ENCODE data around the gene RNF34.
"Not testable (repeated sequence)": the region's sequence is repeated elsewhere in the genome, so short reads cannot be mapped to it uniquely, and the experiment has no call there.

Gene RNF34

DNA sequence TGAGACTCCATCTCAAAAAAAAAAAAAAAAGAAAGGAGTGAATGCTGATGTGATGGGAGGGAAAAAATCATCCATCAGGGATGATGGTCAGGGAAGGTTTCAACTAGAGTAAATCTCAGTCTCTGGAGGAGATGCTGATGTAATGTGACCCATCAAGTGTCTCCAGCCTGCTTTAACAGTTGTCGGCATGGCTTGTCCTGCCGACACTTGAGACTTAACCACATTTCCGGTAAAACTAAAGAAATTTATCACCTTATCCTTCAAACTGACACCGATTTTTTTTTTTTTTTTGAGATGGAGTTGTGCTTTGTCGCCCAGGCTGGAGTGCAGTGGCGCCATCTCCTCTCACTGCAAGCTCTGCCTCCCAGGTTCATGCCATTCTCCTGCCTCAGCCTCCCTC lies 26.2 kb upstream of the RNF34 start:
- DNase-seq (ENCODE audit: low spot score): no peak
- H2AFZ ChIP-seq (ENCODE audit: low read length): no peak overlapping the region
- no peaks in the 10 kb centered on the region for H3K36me3 ChIP-seq (replicated peaks in 1 of 2; ENCODE audit: control insufficient read depth in 2 of 2, insufficient read depth in 2 of 2, low read length in 2 of 2)
- no peak overlapping the region for H3K23ac ChIP-seq (ENCODE audit: low read depth, low read length, poor library complexity)
- H3K9me3 ChIP-seq (replicated peaks in 1 of 2; ENCODE audit: control insufficient read depth in 2 of 2, insufficient read depth in 1 of 2, low read depth in 1 of 2, low read length in 2 of 2): no peaks in the 10 kb centered on the region
- no peaks in the 10 kb centered on the region for H3K4me1 ChIP-seq (ENCODE audit: control insufficient read depth in 2 of 2, insufficient read depth in 1 of 2, low read depth in 1 of 2, low read length in 2 of 2)
- no peak overlapping the region for H4K8ac ChIP-seq (ENCODE audit: low read depth, low read length)
- no peak overlapping the region for H2BK15ac ChIP-seq (ENCODE audit: low read length)
- WGBS, 2 donors (ENCODE audit: extremely low coverage in 2 of 2, insufficient read length in 2 of 2, insufficient replicate concordance in 1 of 2): no CpG with 5 or more reads among the region's 6 CpGs
- H3K27me3 ChIP-seq (ENCODE audit: control insufficient read depth in 3 of 3, insufficient read depth in 3 of 3, low read depth in 1 of 3, low read length in 3 of 3): no peaks in the 10 kb centered on the region
- no peak overlapping the region for H3K4ac ChIP-seq (ENCODE audit: low read length)
- H3K27ac ChIP-seq (replicated peaks; ENCODE audit: low read length): no peak overlapping the region
- H2BK5ac ChIP-seq (ENCODE audit: low read length): no peak overlapping the region
- H3K4me2 ChIP-seq (ENCODE audit: insufficient read depth, low read length, poor library complexity, severe bottlenecking): no peak overlapping the region
- H3K79me1 ChIP-seq (ENCODE audit: low read depth, low read length): no peaks in the 10 kb centered on the region
- no peak overlapping the region for H3K4me3 ChIP-seq (ENCODE audit: low read length in 2 of 2)
- H2BK120ac ChIP-seq (ENCODE audit: low read depth, low read length): no peak overlapping the region
- H4K91ac ChIP-seq (ENCODE audit: low read depth, low read length, poor library complexity): no peak overlapping the region
- H3K9ac ChIP-seq (ENCODE audit: low read depth, low read length, poor library complexity): no peak overlapping the region
- no peak overlapping the region for H3K14ac ChIP-seq (ENCODE audit: low read length)
- H2BK12ac ChIP-seq (ENCODE audit: low read length): no peak overlapping the region
- H3K18ac ChIP-seq (ENCODE audit: low read length): no peak overlapping the region
- H2AK5ac ChIP-seq (ENCODE audit: low read depth, low read length): no peak overlapping the region

DNA sequence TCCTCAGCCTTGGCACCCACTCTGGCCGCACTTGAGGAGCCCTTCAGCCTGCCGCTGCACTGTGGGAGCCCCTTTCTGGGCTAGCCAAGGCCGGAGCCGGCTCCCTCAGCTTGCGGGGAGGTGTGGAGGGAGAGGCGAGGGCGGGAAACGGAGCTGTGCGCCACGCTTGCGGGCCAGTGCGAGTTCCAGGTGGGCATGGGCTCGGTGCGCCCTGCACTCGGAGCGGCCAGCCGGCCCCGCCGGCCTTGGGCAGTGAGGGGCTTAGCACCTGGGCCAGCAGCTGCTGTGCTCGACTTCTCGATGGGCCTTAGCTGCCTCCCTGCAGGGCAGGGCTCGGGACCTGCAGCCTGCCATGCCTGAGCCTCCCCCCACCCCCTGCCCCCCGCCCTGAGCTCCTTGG lies 25.6 kb upstream of the RNF34 start:
- H3K23ac ChIP-seq (ENCODE audit: low read depth, low read length, poor library complexity); H2BK15ac ChIP-seq (ENCODE audit: low read length); H3K4ac ChIP-seq (ENCODE audit: low read length); H3K4me2 ChIP-seq (ENCODE audit: insufficient read depth, low read length, poor library complexity, severe bottlenecking); H2BK12ac ChIP-seq (ENCODE audit: low read length); H3K4me1 ChIP-seq (ENCODE audit: control insufficient read depth in 2 of 2, insufficient read depth in 1 of 2, low read depth in 1 of 2, low read length in 2 of 2); H2AK5ac ChIP-seq (ENCODE audit: low read depth, low read length); H3K9me3 ChIP-seq (replicated peaks in 1 of 2; ENCODE audit: control insufficient read depth in 2 of 2, insufficient read depth in 1 of 2, low read depth in 1 of 2, low read length in 2 of 2); H4K91ac ChIP-seq (ENCODE audit: low read depth, low read length, poor library complexity); H3K27me3 ChIP-seq (ENCODE audit: control insufficient read depth in 3 of 3, insufficient read depth in 3 of 3, low read depth in 1 of 3, low read length in 3 of 3); H3K4me3 ChIP-seq (ENCODE audit: low read length in 2 of 2); H3K27ac ChIP-seq (replicated peaks; ENCODE audit: low read length); H3K36me3 ChIP-seq (replicated peaks in 1 of 2; ENCODE audit: control insufficient read depth in 2 of 2, insufficient read depth in 2 of 2, low read length in 2 of 2); H3K9ac ChIP-seq (ENCODE audit: low read depth, low read length, poor library complexity); H4K8ac ChIP-seq (ENCODE audit: low read depth, low read length); H3K79me1 ChIP-seq (ENCODE audit: low read depth, low read length); H2BK5ac ChIP-seq (ENCODE audit: low read length); H3K18ac ChIP-seq (ENCODE audit: low read length); H2AFZ ChIP-seq (ENCODE audit: low read length); DNase-seq (ENCODE audit: low spot score); H2BK120ac ChIP-seq (ENCODE audit: low read depth, low read length): not testable (repeated sequence)
- no CpG with 5 or more reads among the region's 23 CpGs for WGBS, 2 donors (ENCODE audit: extremely low coverage in 2 of 2, insufficient read length in 2 of 2, insufficient replicate concordance in 1 of 2)
- peak overlapping the region; percentile 8 for H3K14ac ChIP-seq (ENCODE audit: low read length)

DNA sequence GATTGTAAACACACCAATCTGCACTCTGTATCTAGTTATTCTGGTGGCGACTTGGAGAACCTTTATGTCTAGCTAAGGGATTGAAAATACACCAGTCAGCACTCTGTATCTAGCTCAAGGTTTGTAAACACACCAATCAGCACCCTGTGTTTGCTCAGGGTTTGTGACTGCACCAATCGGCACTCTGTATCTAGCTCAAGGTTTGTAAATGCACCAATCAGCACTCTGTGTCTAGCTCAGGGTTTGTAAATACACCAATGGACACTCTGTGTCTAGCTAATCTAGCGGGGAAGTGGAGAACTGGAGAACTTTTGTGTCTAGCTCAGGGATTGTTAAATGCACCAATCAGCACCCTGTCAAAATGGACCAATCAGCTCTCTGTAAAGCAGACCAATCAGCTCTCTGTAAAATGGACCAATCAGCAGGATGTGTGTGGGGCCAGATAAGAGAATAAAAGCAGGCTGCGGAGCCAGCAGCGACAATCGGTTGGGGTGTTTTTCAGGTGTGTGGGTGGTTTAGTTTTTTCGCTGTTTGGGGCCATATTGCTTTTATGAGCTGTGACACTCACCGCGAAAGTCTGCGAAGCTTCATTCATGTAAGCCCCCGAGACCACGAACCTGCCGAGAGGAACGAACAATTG lies 24.9 kb upstream of the RNF34 start:
- WGBS, 2 donors (ENCODE audit: extremely low coverage in 2 of 2, insufficient read length in 2 of 2, insufficient replicate concordance in 1 of 2): no CpG with 5 or more reads among the region's 14 CpGs
- H2BK15ac ChIP-seq (ENCODE audit: low read length): not testable (repeated sequence)

DNA sequence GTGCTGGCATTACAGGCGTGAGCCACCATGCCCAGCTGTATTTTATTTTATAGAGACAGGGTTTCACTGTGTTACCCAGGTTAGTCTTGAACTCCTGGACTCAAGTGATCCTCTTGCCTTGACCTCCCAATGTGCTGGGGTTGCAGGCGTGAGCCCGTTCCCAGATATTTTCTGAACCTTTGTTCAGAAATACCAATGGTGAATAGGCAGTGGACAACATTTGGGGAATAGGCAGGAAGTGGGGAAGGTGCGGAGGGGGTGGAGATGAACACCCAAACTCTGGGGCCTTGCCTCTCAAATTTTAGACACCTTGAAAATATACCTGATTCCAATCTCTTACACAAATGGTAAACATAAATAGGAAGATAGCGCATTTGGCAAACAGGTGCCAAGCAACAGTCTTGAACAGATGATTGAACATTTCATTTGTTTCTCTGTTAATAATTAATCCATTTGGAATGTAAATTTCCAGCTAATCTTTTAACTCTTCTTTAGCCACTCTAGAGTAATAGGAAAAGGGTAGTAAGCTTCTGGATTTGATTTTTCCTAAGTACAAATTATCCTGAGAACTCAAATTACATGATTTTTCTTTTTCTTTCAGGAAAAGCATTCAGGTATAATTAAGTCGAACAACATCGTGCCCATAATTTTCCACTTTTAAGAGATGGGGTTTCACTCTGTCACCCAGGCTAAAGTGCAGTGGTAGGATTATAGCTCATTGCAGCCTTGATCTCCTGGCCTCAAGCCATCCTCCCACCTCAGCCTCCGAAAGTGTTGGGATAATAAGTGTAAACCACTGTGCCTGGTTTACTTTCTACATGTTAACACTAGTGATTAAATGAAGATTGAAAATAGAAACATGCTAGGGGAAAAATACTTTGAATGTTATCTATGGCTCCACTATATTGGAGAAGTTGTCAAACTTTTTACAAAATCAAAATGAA lies 22.9 kb upstream of the RNF34 start:
- no peaks in the 10 kb centered on the region for H3K79me1 ChIP-seq (ENCODE audit: low read depth, low read length)
- H3K4ac ChIP-seq (ENCODE audit: low read length): no peak overlapping the region
- no peaks in the 10 kb centered on the region for H3K9me3 ChIP-seq (replicated peaks in 1 of 2; ENCODE audit: control insufficient read depth in 2 of 2, insufficient read depth in 1 of 2, low read depth in 1 of 2, low read length in 2 of 2)
- no peak overlapping the region for H3K27ac ChIP-seq (replicated peaks; ENCODE audit: low read length)
- no peaks in the 10 kb centered on the region for H3K36me3 ChIP-seq (replicated peaks in 1 of 2; ENCODE audit: control insufficient read depth in 2 of 2, insufficient read depth in 2 of 2, low read length in 2 of 2)
- no peak overlapping the region for H4K8ac ChIP-seq (ENCODE audit: low read depth, low read length)
- no CpG with 5 or more reads among the region's 8 CpGs for WGBS, 2 donors (ENCODE audit: extremely low coverage in 2 of 2, insufficient read length in 2 of 2, insufficient replicate concordance in 1 of 2)
- H2AK5ac ChIP-seq (ENCODE audit: low read depth, low read length): no peak overlapping the region
- no peak overlapping the region for H4K91ac ChIP-seq (ENCODE audit: low read depth, low read length, poor library complexity)
- H3K4me3 ChIP-seq (ENCODE audit: low read length in 2 of 2): no peak overlapping the region
- H3K23ac ChIP-seq (ENCODE audit: low read depth, low read length, poor library complexity): no peak overlapping the region
- no peak overlapping the region for H2AFZ ChIP-seq (ENCODE audit: low read length)
- H3K9ac ChIP-seq (ENCODE audit: low read depth, low read length, poor library complexity): no peak overlapping the region
- no peak overlapping the region for H3K14ac ChIP-seq (ENCODE audit: low read length)
- H3K18ac ChIP-seq (ENCODE audit: low read length): no peak overlapping the region
- no peak for DNase-seq (ENCODE audit: low spot score)
- H2BK12ac ChIP-seq (ENCODE audit: low read length): no peak overlapping the region
- H2BK120ac ChIP-seq (ENCODE audit: low read depth, low read length): no peak overlapping the region
- no peak overlapping the region for H2BK15ac ChIP-seq (ENCODE audit: low read length)
- H2BK5ac ChIP-seq (ENCODE audit: low read length): no peak overlapping the region
- no peaks in the 10 kb centered on the region for H3K4me1 ChIP-seq (ENCODE audit: control insufficient read depth in 2 of 2, insufficient read depth in 1 of 2, low read depth in 1 of 2, low read length in 2 of 2)
- H3K4me2 ChIP-seq (ENCODE audit: insufficient read depth, low read length, poor library complexity, severe bottlenecking): no peak overlapping the region
- no peaks in the 10 kb centered on the region for H3K27me3 ChIP-seq (ENCODE audit: control insufficient read depth in 3 of 3, insufficient read depth in 3 of 3, low read depth in 1 of 3, low read length in 3 of 3)

More for the DNA sequence above, 24.9 kb upstream of the RNF34 start:
- not testable (repeated sequence) for H4K91ac ChIP-seq (ENCODE audit: low read depth, low read length, poor library complexity); H4K8ac ChIP-seq (ENCODE audit: low read depth, low read length); H3K14ac ChIP-seq (ENCODE audit: low read length); H3K36me3 ChIP-seq (replicated peaks in 1 of 2; ENCODE audit: control insufficient read depth in 2 of 2, insufficient read depth in 2 of 2, low read length in 2 of 2); H3K27ac ChIP-seq (replicated peaks; ENCODE audit: low read length); H3K4me1 ChIP-seq (ENCODE audit: control insufficient read depth in 2 of 2, insufficient read depth in 1 of 2, low read depth in 1 of 2, low read length in 2 of 2); H3K18ac ChIP-seq (ENCODE audit: low read length); H3K4ac ChIP-seq (ENCODE audit: low read length); H3K4me3 ChIP-seq (ENCODE audit: low read length in 2 of 2); DNase-seq (ENCODE audit: low spot score); H2BK5ac ChIP-seq (ENCODE audit: low read length); H3K79me1 ChIP-seq (ENCODE audit: low read depth, low read length); H3K9ac ChIP-seq (ENCODE audit: low read depth, low read length, poor library complexity); H3K27me3 ChIP-seq (ENCODE audit: control insufficient read depth in 3 of 3, insufficient read depth in 3 of 3, low read depth in 1 of 3, low read length in 3 of 3); H2BK12ac ChIP-seq (ENCODE audit: low read length); H3K9me3 ChIP-seq (replicated peaks in 1 of 2; ENCODE audit: control insufficient read depth in 2 of 2, insufficient read depth in 1 of 2, low read depth in 1 of 2, low read length in 2 of 2); H3K23ac ChIP-seq (ENCODE audit: low read depth, low read length, poor library complexity); H2BK120ac ChIP-seq (ENCODE audit: low read depth, low read length); H3K4me2 ChIP-seq (ENCODE audit: insufficient read depth, low read length, poor library complexity, severe bottlenecking); H2AFZ ChIP-seq (ENCODE audit: low read length)
- H2AK5ac ChIP-seq (ENCODE audit: low read depth, low read length): peak overlapping the region; percentile 26

Data from neuronal stem cell (in vitro differentiated cells).